WTC11 (cell line): ENCODE data around the gene UBE2H.

ENCODE experiments used
- ESRRA ChIP-seq: sonication (generic); formaldehyde crosslinking; IDR thresholded peaks from 2 replicates; pipeline ENCODE4 v1.8.1; 2022; ENCODE audit warnings: mild to moderate bottlenecking, missing genetic modification reagents, borderline replicate concordance
- FOXK1 ChIP-seq: sonication (generic); formaldehyde crosslinking; IDR thresholded peaks from 2 replicates; pipeline ENCODE4 v1.8.0; 2022; ENCODE audit warnings: mild to moderate bottlenecking, moderate library complexity, missing genetic modification reagents
- JUN ChIP-seq: sonication (generic); formaldehyde crosslinking; IDR thresholded peaks from 2 replicates; pipeline ENCODE4 v1.8.0; 2023; ENCODE audit warnings: mild to moderate bottlenecking, missing genetic modification reagents
- MYBL2 ChIP-seq: sonication (generic); formaldehyde crosslinking; IDR thresholded peaks from 2 replicates; pipeline ENCODE4 v1.8.1; 2023; ENCODE audit warnings: mild to moderate bottlenecking, moderate library complexity, missing genetic modification reagents
- RELA ChIP-seq: sonication (generic); formaldehyde crosslinking; IDR thresholded peaks from 2 replicates; pipeline ENCODE4 v1.8.1; 2022; ENCODE audit warnings: missing genetic modification reagents, mild to moderate bottlenecking, borderline replicate concordance
- TEAD4 ChIP-seq: sonication (generic); formaldehyde crosslinking; IDR thresholded peaks from 2 replicates; pipeline ENCODE4 v1.8.0; 2022; ENCODE audit warnings: mild to moderate bottlenecking, missing genetic modification reagents
- ZNF317 ChIP-seq: sonication (generic); formaldehyde crosslinking; IDR thresholded peaks from 2 replicates; pipeline ENCODE4 v1.8.1; 2023; ENCODE audit warnings: low read depth, mild to moderate bottlenecking, moderate library complexity, missing genetic modification reagents, borderline replicate concordance
- TF ChIP-seq, protein P1 (sequence below): sonication (generic); formaldehyde crosslinking; IDR thresholded peaks from 2 replicates; pipeline ENCODE4 v1.8.1; 2023; ENCODE audit warnings: mild to moderate bottlenecking, missing genetic modification reagents, moderate library complexity
- TF ChIP-seq, protein P2 (sequence below): fragments of 200-600 bp; IDR thresholded peaks from 2 replicates; pipeline ENCODE4 v1.8.0; 2022; ENCODE audit warnings: antibody characterized with exemption
- TF ChIP-seq, protein P3 (sequence below): sonication (generic); formaldehyde crosslinking; IDR thresholded peaks from 2 replicates; pipeline ENCODE4 v1.8.1; 2023; ENCODE audit warnings: mild to moderate bottlenecking, missing genetic modification reagents, moderate library complexity
- TF ChIP-seq, protein P4 (sequence below): sonication (generic); formaldehyde crosslinking; IDR thresholded peaks from 2 replicates; pipeline ENCODE4 v1.8.0; 2023; ENCODE audit warnings: missing genetic modification reagents
- TF ChIP-seq, protein P5 (sequence below): sonication (generic); formaldehyde crosslinking; IDR thresholded peaks from 2 replicates; pipeline ENCODE4 v1.8.0; 2022; ENCODE audit warnings: missing genetic modification reagents
- TF ChIP-seq, protein P6 (sequence below): sonication (generic); formaldehyde crosslinking; IDR thresholded peaks from 2 replicates; pipeline ENCODE4 v1.8.0; 2022; ENCODE audit warnings: mild to moderate bottlenecking, missing genetic modification reagents

DNA sequence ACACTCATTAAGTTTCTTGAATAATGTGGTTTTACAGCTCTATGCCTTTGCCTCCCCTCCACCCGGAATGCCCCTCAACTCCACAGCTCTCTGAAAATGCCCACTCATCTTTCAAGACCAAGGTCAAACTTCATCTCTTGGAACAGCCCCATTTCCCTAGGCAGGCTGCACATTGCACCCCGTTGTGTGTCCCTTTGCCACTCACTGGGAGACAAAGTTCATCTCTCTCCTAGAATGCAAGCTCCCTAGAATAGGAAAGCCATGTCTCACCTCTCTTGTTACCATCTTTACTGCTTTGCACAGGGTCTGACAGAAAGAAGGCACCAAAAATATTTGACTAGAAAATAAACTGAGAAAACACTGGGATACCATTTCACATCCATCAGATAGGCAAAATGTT is 33.3 kb downstream of the UBE2H start:
- TF ChIP-seq, protein P1, sequence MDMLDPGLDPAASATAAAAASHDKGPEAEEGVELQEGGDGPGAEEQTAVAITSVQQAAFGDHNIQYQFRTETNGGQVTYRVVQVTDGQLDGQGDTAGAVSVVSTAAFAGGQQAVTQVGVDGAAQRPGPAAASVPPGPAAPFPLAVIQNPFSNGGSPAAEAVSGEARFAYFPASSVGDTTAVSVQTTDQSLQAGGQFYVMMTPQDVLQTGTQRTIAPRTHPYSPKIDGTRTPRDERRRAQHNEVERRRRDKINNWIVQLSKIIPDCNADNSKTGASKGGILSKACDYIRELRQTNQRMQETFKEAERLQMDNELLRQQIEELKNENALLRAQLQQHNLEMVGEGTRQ (CRISPR knock-in tag): no peak
- TF ChIP-seq, protein P2, sequence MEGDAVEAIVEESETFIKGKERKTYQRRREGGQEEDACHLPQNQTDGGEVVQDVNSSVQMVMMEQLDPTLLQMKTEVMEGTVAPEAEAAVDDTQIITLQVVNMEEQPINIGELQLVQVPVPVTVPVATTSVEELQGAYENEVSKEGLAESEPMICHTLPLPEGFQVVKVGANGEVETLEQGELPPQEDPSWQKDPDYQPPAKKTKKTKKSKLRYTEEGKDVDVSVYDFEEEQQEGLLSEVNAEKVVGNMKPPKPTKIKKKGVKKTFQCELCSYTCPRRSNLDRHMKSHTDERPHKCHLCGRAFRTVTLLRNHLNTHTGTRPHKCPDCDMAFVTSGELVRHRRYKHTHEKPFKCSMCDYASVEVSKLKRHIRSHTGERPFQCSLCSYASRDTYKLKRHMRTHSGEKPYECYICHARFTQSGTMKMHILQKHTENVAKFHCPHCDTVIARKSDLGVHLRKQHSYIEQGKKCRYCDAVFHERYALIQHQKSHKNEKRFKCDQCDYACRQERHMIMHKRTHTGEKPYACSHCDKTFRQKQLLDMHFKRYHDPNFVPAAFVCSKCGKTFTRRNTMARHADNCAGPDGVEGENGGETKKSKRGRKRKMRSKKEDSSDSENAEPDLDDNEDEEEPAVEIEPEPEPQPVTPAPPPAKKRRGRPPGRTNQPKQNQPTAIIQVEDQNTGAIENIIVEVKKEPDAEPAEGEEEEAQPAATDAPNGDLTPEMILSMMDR: no peak
- TF ChIP-seq, protein P3, sequence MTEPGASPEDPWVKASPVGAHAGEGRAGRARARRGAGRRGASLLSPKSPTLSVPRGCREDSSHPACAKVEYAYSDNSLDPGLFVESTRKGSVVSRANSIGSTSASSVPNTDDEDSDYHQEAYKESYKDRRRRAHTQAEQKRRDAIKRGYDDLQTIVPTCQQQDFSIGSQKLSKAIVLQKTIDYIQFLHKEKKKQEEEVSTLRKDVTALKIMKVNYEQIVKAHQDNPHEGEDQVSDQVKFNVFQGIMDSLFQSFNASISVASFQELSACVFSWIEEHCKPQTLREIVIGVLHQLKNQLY (CRISPR knock-in tag): no peak
- TF ChIP-seq JUN (CRISPR knock-in tag) (no peak), RELA (CRISPR knock-in tag) (no peak), TEAD4 (no peak), FOXK1 (CRISPR knock-in tag) (no peak), ESRRA (CRISPR knock-in tag) (no peak), MYBL2 (CRISPR knock-in tag) (no peak), ZNF317 (CRISPR knock-in tag) (no peak)
- TF ChIP-seq, protein P4, sequence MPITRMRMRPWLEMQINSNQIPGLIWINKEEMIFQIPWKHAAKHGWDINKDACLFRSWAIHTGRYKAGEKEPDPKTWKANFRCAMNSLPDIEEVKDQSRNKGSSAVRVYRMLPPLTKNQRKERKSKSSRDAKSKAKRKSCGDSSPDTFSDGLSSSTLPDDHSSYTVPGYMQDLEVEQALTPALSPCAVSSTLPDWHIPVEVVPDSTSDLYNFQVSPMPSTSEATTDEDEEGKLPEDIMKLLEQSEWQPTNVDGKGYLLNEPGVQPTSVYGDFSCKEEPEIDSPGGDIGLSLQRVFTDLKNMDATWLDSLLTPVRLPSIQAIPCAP (CRISPR knock-in tag): no peak
- TF ChIP-seq, protein P5, sequence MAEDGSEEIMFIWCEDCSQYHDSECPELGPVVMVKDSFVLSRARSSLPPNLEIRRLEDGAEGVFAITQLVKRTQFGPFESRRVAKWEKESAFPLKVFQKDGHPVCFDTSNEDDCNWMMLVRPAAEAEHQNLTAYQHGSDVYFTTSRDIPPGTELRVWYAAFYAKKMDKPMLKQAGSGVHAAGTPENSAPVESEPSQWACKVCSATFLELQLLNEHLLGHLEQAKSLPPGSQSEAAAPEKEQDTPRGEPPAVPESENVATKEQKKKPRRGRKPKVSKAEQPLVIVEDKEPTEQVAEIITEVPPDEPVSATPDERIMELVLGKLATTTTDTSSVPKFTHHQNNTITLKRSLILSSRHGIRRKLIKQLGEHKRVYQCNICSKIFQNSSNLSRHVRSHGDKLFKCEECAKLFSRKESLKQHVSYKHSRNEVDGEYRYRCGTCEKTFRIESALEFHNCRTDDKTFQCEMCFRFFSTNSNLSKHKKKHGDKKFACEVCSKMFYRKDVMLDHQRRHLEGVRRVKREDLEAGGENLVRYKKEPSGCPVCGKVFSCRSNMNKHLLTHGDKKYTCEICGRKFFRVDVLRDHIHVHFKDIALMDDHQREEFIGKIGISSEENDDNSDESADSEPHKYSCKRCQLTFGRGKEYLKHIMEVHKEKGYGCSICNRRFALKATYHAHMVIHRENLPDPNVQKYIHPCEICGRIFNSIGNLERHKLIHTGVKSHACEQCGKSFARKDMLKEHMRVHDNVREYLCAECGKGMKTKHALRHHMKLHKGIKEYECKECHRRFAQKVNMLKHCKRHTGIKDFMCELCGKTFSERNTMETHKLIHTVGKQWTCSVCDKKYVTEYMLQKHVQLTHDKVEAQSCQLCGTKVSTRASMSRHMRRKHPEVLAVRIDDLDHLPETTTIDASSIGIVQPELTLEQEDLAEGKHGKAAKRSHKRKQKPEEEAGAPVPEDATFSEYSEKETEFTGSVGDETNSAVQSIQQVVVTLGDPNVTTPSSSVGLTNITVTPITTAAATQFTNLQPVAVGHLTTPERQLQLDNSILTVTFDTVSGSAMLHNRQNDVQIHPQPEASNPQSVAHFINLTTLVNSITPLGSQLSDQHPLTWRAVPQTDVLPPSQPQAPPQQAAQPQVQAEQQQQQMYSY: no peak
- TF ChIP-seq, protein P6, sequence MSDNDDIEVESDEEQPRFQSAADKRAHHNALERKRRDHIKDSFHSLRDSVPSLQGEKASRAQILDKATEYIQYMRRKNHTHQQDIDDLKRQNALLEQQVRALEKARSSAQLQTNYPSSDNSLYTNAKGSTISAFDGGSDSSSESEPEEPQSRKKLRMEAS: no peak
